Lower lobe of right lung (tissue), 2 donors: ENCODE results near the gene CDK5RAP3. TPM values are rescaled to one million over a fixed set of nuclear protein-coding genes. Genes with fewer than 3 reads are reported as not detected.

Source experiments
- ATAC-seq, 2 donors: fragments of 200-7000 bp; cut with Tn5 transposase; one replicate each; pipeline ENCODE4 v1.9.1; 2020 to 2022; ENCODE audit warnings: mild to moderate bottlenecking in 2 of 2, moderate library complexity in 2 of 2
- DNase-seq: peaks from one replicate; pipeline ENCODE4 v3.0.0-alpha.2; 2020
- H3K27ac ChIP-seq: fragments of 200-600 bp; one replicate; pipeline ENCODE4 v1.8.0; 2022
- H3K27me3 ChIP-seq: fragments of 200-600 bp; one replicate; pipeline ENCODE4 v1.8.0; 2022; ENCODE audit warnings: low read depth
- H3K36me3 ChIP-seq: fragments of 200-600 bp; one replicate; pipeline ENCODE4 v1.8.0; 2022; ENCODE audit warnings: mild to moderate bottlenecking
- H3K4me1 ChIP-seq: fragments of 200-600 bp; one replicate; pipeline ENCODE4 v1.8.0; 2022
- H3K4me3 ChIP-seq: fragments of 200-600 bp; one replicate; pipeline ENCODE4 v1.8.0; 2022; ENCODE audit warnings: mild to moderate bottlenecking
- H3K9me3 ChIP-seq: fragments of 200-600 bp; one replicate; pipeline ENCODE4 v1.8.0; 2022
- CTCF ChIP-seq: fragments of 200-600 bp; IDR thresholded peaks from one replicate; pipeline ENCODE4 v1.8.0; 2022; ENCODE audit warnings: antibody characterized with exemption, mild to moderate bottlenecking
- intact Hi-C: fragments of 100-400 bp; cut with DNase I; formaldehyde crosslinking; loops from one replicate; pipeline ENCODE4 v1.11.0; 2022
- total RNA-seq: library from RNA; stranded (reverse); fragmentation: NEBNext Ultra II Directional; extraction: Animal tissue kit (Norgen Biotek cat#: 25700); gene quantifications from one replicate; pipeline ENCODE4 v1.2.1, GENCODE V29; 2021
- donor health status: DM: no; HTN: yes; CAD: no; lungs with severe emphysema.

The CDK5RAP3 gene
- total RNA-seq, 1 donor from 2014 or later = 161 TPM

GRCh38 chr17:47975189-47975822, 4.4 kb downstream of the CDK5RAP3 start:
- H3K27ac ChIP-seq = no peak overlapping the region
- intact Hi-C loops = no loop called here
- no peak overlapping the region for H3K4me3 ChIP-seq
- no peak for TF ChIP-seq CTCF
- DNase-seq (no peak), ATAC-seq (no peak)
- H3K27me3 ChIP-seq = no peaks in the 10 kb centered on the region
- H3K9me3 ChIP-seq = no peaks in the 10 kb centered on the region
- peaks cover 71% of the 10 kb centered on the region for H3K36me3 ChIP-seq
- H3K4me1 ChIP-seq = peaks cover 17% of the 10 kb centered on the region

- no peak for ATAC-seq
- H3K9me3 ChIP-seq = no peaks in the 10 kb centered on the region
- intact Hi-C loops = no loop called here
- no peak overlapping the region for H3K4me3 ChIP-seq
- TF ChIP-seq CTCF = no peak
- no peaks in the 10 kb centered on the region for H3K27me3 ChIP-seq
- no peak overlapping the region for H3K27ac ChIP-seq
- H3K4me1 ChIP-seq = peaks cover 15% of the 10 kb centered on the region
- DNase-seq = no peak
- peaks cover 76% of the 10 kb centered on the region for H3K36me3 ChIP-seq
Measured at GRCh38 chr17:47975823-47976205, 4.9 kb downstream of the CDK5RAP3 start.

- H3K27ac ChIP-seq = no peak overlapping the region
- ATAC-seq (peak; percentile 60 to 61), DNase-seq (no peak)
- peaks cover 100% of the 10 kb centered on the region for H3K36me3 ChIP-seq
- no peak overlapping the region for H3K4me3 ChIP-seq
- TF ChIP-seq CTCF = peak; percentile 65
- intact Hi-C loops = no loop called here
- no peaks in the 10 kb centered on the region for H3K27me3 ChIP-seq
- no peaks in the 10 kb centered on the region for H3K9me3 ChIP-seq
- peaks cover 7% of the 10 kb centered on the region for H3K4me1 ChIP-seq
Measured at GRCh38 chr17:47978324-47978723, 7.4 kb downstream of the CDK5RAP3 start.

GRCh38 chr17:47980541-47980940, 9.6 kb downstream of the CDK5RAP3 start:
- ATAC-seq (no peak), DNase-seq (no peak)
- TF ChIP-seq CTCF = no peak
- Histone ChIP-seq H3K27ac (no peak overlapping the region), H3K4me1 (peaks cover 15% of the 10 kb centered on the region), H3K4me3 (no peak overlapping the region), H3K27me3 (no peaks in the 10 kb centered on the region), H3K9me3 (no peaks in the 10 kb centered on the region), H3K36me3 (peaks cover 79% of the 10 kb centered on the region)
- intact Hi-C loops = no loop called here

- ATAC-seq (no peak), DNase-seq (no peak)
- intact Hi-C loops = no loop called here
- H3K4me3 ChIP-seq = no peak overlapping the region
- no peak for TF ChIP-seq CTCF
- no peak overlapping the region for H3K27ac ChIP-seq
- no peaks in the 10 kb centered on the region for H3K27me3 ChIP-seq
- H3K4me1 ChIP-seq = peaks cover 15% of the 10 kb centered on the region
- no peaks in the 10 kb centered on the region for H3K9me3 ChIP-seq
- peaks cover 70% of the 10 kb centered on the region for H3K36me3 ChIP-seq
Measured at GRCh38 chr17:47981462-47981861, 10.5 kb downstream of the CDK5RAP3 start.
